Measurements from ENCODE around the gene ZNF324. TPM values are rescaled to one million over a fixed set of nuclear protein-coding genes. Genes with fewer than 3 reads are reported as not detected.
"Not testable (repeated sequence)": the region's sequence is repeated elsewhere in the genome, so short reads cannot be mapped to it uniquely, and the experiment has no call there.

ZNF324 gene
- total and polyA plus RNA-seq, 5 experiments from 2014 or later = 8.3 to 28.0 (median 16.2) TPM

- ATAC-seq (peak; percentile 93 to 96), DNase-seq (peak; percentile 93 to 98 (median 96))
- peaks cover 17 to 29% (median 21%) of the 10 kb centered on the region in 4 donors for H3K4me1 Mint-ChIP-seq
- H3K9me3 Mint-ChIP-seq = peaks cover 0 to 10% (median 5%) of the 10 kb centered on the region in 9 donors
- H3K27me3 Mint-ChIP-seq = peaks cover 7 to 21% (median 13%) of the 10 kb centered on the region in 5 donors
- peak within 1 kb of the TSS; percentile 79 to 93 (median 90) for H3K4me3 Mint-ChIP-seq
- H3K36me3 Mint-ChIP-seq = peaks cover 7 to 13% (median 7%) of the 10 kb centered on the region in 3 donors
- POLR2A ChIA-PET = interaction anchor here (0.9 to 1.7 kb wide), 7 partner anchors 13 to 269 kb away, joined by 3 to 8 read pairs (median 4); partner anchors contain the start of genes TRIM28, ZNF274, ZNF324 and ZNF497
- H3K27ac Mint-ChIP-seq = peak within 1 kb of the TSS; percentile 19 to 93 (median 88)
Observed at GRCh38 chr19:58451358-58452101, 15.3 kb upstream of the ZNF324 start, which contains the start of gene ZNF324B. ZNF324B (plus strand) TSS chr19:58451622; CDS start chr19:58453702, 2,080 bp downstream.

- peak overlapping the region in 2 of 10 donors; percentile 14 to 27 for H3K27ac Mint-ChIP-seq
- peaks cover 0 to 13% (median 6%) of the 10 kb centered on the region in 3 donors for H3K36me3 Mint-ChIP-seq
- peaks cover 17 to 29% (median 21%) of the 10 kb centered on the region in 4 donors for H3K4me1 Mint-ChIP-seq
- POLR2A ChIA-PET = interaction anchor here (0.8 kb wide), 1 partner anchor 11 kb away, joined by 3 read pairs; no protein-coding TSS in a partner anchor
- DNase-seq (no peak), ATAC-seq (no peak)
- H3K27me3 Mint-ChIP-seq = peaks cover 0 to 5% (median 2%) of the 10 kb centered on the region in 5 donors
- peaks cover 0 to 4% (median 0%) of the 10 kb centered on the region in 9 donors for H3K9me3 Mint-ChIP-seq
- H3K4me3 Mint-ChIP-seq = peak overlapping the region in 6 of 10 donors; percentile 14 to 83 (median 44)
Observed at GRCh38 chr19:58453743-58454142, 13.1 kb upstream of the ZNF324 start.

- Mint-ChIP-seq H3K9me3 (peaks cover 0 to 2% (median 0%) of the 10 kb centered on the region in 9 donors), H3K27me3 (peaks cover 0 to 3% (median 0%) of the 10 kb centered on the region in 5 donors), H3K4me3 (no peak overlapping the region), H3K27ac (no peak overlapping the region), H3K4me1 (peaks cover 17 to 28% (median 21%) of the 10 kb centered on the region in 4 donors), H3K36me3 (peaks cover 0 to 13% (median 6%) of the 10 kb centered on the region in 3 donors)
- ATAC-seq = no peak
- POLR2A ChIA-PET = interaction anchor here (1.1 kb wide), 1 partner anchor 11 kb away, joined by 3 read pairs; no protein-coding TSS in a partner anchor
- no peak for DNase-seq
Observed at GRCh38 chr19:58455306-58455705, 11.6 kb upstream of the ZNF324 start.

GRCh38 chr19:58456111-58456510 is 10.8 kb upstream of the ZNF324 start:
- DNase-seq (no peak), ATAC-seq (no peak)
- Mint-ChIP-seq H3K36me3 (peaks cover 0 to 15% (median 6%) of the 10 kb centered on the region in 3 donors), H3K4me3 (peak overlapping the region in 1 of 10 donors; percentile 56), H3K4me1 (peaks cover 11 to 20% (median 16%) of the 10 kb centered on the region in 4 donors), H3K27ac (no peak overlapping the region), H3K27me3 (peaks cover 0 to 2% (median 0%) of the 10 kb centered on the region in 5 donors), H3K9me3 (peaks cover 0 to 2% (median 0%) of the 10 kb centered on the region in 9 donors)
- POLR2A ChIA-PET = no interaction called here

GRCh38 chr19:58460039-58460438 is 6.8 kb upstream of the ZNF324 start:
- no peak overlapping the region for H3K27ac Mint-ChIP-seq
- ATAC-seq (no peak), DNase-seq (no peak)
- no peak overlapping the region for H3K4me3 Mint-ChIP-seq
- H3K4me1 Mint-ChIP-seq = no peaks in the 10 kb centered on the region
- POLR2A ChIA-PET = no interaction called here
- H3K36me3 Mint-ChIP-seq = peaks cover 0 to 9% (median 6%) of the 10 kb centered on the region in 3 donors
- H3K9me3 Mint-ChIP-seq = no peaks in the 10 kb centered on the region
- H3K27me3 Mint-ChIP-seq = no peaks in the 10 kb centered on the region

GRCh38 chr19:58466089-58466759 is 656 bp upstream of the ZNF324 start:
- peak overlapping the region; percentile 76 to 92 (median 87) for H3K4me3 Mint-ChIP-seq
- peaks cover 10 to 28% (median 23%) of the 10 kb centered on the region in 4 donors for H3K4me1 Mint-ChIP-seq
- no peaks in the 10 kb centered on the region for H3K27me3 Mint-ChIP-seq
- ATAC-seq = peak; percentile 17 to 36
- H3K36me3 Mint-ChIP-seq = peaks cover 0 to 9% (median 3%) of the 10 kb centered on the region in 3 donors
- peak in 1 of 10 donors; percentile 24 for DNase-seq
- peak overlapping the region in 9 of 10 donors; percentile 67 to 99 (median 92) for H3K27ac Mint-ChIP-seq
- no peaks in the 10 kb centered on the region for H3K9me3 Mint-ChIP-seq
- POLR2A ChIA-PET = interaction anchor here (0.5 to 1.9 kb wide), 6 partner anchors 9 to 401 kb away, joined by 3 to 6 read pairs (median 4); partner anchors contain the start of genes ZNF274, ZNF324B and ZNF446

GRCh38 chr19:58468216-58468839 is 1.4 kb downstream of the ZNF324 start:
- Mint-ChIP-seq H3K4me3 (peak overlapping the region; percentile 68 to 91 (median 86)), H3K4me1 (peaks cover 10 to 28% (median 23%) of the 10 kb centered on the region in 4 donors)

GRCh38 chr19:58469241-58470013 is 2.5 kb downstream of the ZNF324 start:
- H3K4me1 Mint-ChIP-seq = peaks cover 10 to 31% (median 24%) of the 10 kb centered on the region in 4 donors
- H3K4me3 Mint-ChIP-seq = peak overlapping the region in 8 of 10 donors; percentile 25 to 91 (median 86)
- no peaks in the 10 kb centered on the region for H3K9me3 Mint-ChIP-seq
- ATAC-seq = no peak
- no peaks in the 10 kb centered on the region for H3K27me3 Mint-ChIP-seq
- peaks cover 0 to 25% (median 3%) of the 10 kb centered on the region in 3 donors for H3K36me3 Mint-ChIP-seq
- DNase-seq = no peak
- POLR2A ChIA-PET = interaction anchor here (1.4 kb wide), 3 partner anchors 30 to 286 kb away, joined by 3 to 5 read pairs (median 4); partner anchors contain the start of genes ZNF132 and ZNF274
- H3K27ac Mint-ChIP-seq = peak overlapping the region in 5 of 10 donors; percentile 43 to 71 (median 66)

More at GRCh38 chr19:58468216-58468839, 1.4 kb downstream of the ZNF324 start:
- DNase-seq (no peak), ATAC-seq (no peak)
- POLR2A ChIA-PET = interaction anchor here (0.5 to 1.4 kb wide), 2 partner anchors 77 to 285 kb away, joined by 4 to 5 read pairs; partner anchors contain the start of gene ZNF274
- Mint-ChIP-seq H3K27me3 (no peaks in the 10 kb centered on the region), H3K9me3 (no peaks in the 10 kb centered on the region), H3K36me3 (peaks cover 0 to 25% (median 3%) of the 10 kb centered on the region in 3 donors), H3K27ac (peak overlapping the region; percentile 26 to 99 (median 76))

- H3K4me3 Mint-ChIP-seq, ATAC-seq, H3K27me3 Mint-ChIP-seq, H3K9me3 Mint-ChIP-seq, DNase-seq: not testable (repeated sequence)
- H3K4me1 Mint-ChIP-seq = peaks cover 15 to 41% (median 27%) of the 10 kb centered on the region in 4 donors
- H3K36me3 Mint-ChIP-seq = peaks cover 0 to 25% (median 3%) of the 10 kb centered on the region in 3 donors
- peak overlapping the region in 2 of 10 donors; percentile 34 to 52 for H3K27ac Mint-ChIP-seq
- POLR2A ChIA-PET = interaction anchor here (0.6 to 1.4 kb wide), 2 partner anchors 13 to 31 kb away, joined by 3 to 4 read pairs; partner anchors contain the start of gene ZNF132
Observed at GRCh38 chr19:58470837-58471543, 4.1 kb downstream of the ZNF324 start.

GRCh38 chr19:58471736-58472135 is 4.9 kb downstream of the ZNF324 start:
- Mint-ChIP-seq H3K9me3 (no peaks in the 10 kb centered on the region), H3K27ac (no peak overlapping the region), H3K4me1 (peaks cover 16 to 39% (median 25%) of the 10 kb centered on the region in 4 donors), H3K36me3 (peaks cover 0 to 25% (median 3%) of the 10 kb centered on the region in 3 donors), H3K4me3 (no peak overlapping the region), H3K27me3 (no peaks in the 10 kb centered on the region)
- no peak for ATAC-seq
- DNase-seq = no peak
- POLR2A ChIA-PET = interaction anchor here (0.6 kb wide), 1 partner anchor 13 kb away, joined by 3 read pairs; no protein-coding TSS in a partner anchor
